Stimulated activated CD8-positive, alpha-beta memory T cell treated with anti-CD3 and anti-CD28 coated beads, Interleukin-2, amount 100 ng/mL, for 1 hour (primary cell): ENCODE results near the gene HOXD1.

Source experiments
- DNase-seq, 2 donors: peaks; one replicate each; pipeline ENCODE4 v3.0.0-alpha.2; 2020; ENCODE audit warnings: low read depth in 2 of 2

The HOXD1 gene

GRCh38 chr2:176182671-176183070, 5.8 kb upstream of the HOXD1 start:
- no peak for DNase-seq

- no peak for DNase-seq
Measured at GRCh38 chr2:176184749-176185148, 3.7 kb upstream of the HOXD1 start.

- DNase-seq, result no peak
Measured at GRCh38 chr2:176186024-176186423, 2.4 kb upstream of the HOXD1 start.

- no peak for DNase-seq
Measured at GRCh38 chr2:176187200-176187898, 1.1 kb upstream of the HOXD1 start.

- DNase-seq, result no peak
Measured at GRCh38 chr2:176188774-176189680, 559 bp downstream of the HOXD1 start.

- DNase-seq, result no peak
Measured at GRCh38 chr2:176189681-176190641, 1.5 kb downstream of the HOXD1 start.

GRCh38 chr2:176192351-176192750, 3.9 kb downstream of the HOXD1 start:
- DNase-seq, result no peak

- DNase-seq, result no peak
Measured at GRCh38 chr2:176193048-176193447, 4.6 kb downstream of the HOXD1 start.

- no peak for DNase-seq
Measured at GRCh38 chr2:176199902-176200301, 11.4 kb downstream of the HOXD1 start.

GRCh38 chr2:176200971-176201370, 12.5 kb downstream of the HOXD1 start:
- DNase-seq, result no peak

GRCh38 chr2:176202491-176202890, 14.0 kb downstream of the HOXD1 start:
- DNase-seq, result no peak

GRCh38 chr2:176205126-176205525, 16.7 kb downstream of the HOXD1 start:
- no peak for DNase-seq

GRCh38 chr2:176206136-176206535, 17.7 kb downstream of the HOXD1 start:
- DNase-seq, result no peak

- no peak for DNase-seq
Measured at GRCh38 chr2:176206682-176207081, 18.2 kb downstream of the HOXD1 start.

GRCh38 chr2:176211110-176211509, 22.6 kb downstream of the HOXD1 start:
- DNase-seq, result no peak

GRCh38 chr2:176212276-176212675, 23.8 kb downstream of the HOXD1 start:
- DNase-seq, result no peak

GRCh38 chr2:176213406-176213805, 24.9 kb downstream of the HOXD1 start:
- no peak for DNase-seq

GRCh38 chr2:176227874-176228273, 39.4 kb downstream of the HOXD1 start:
- no peak for DNase-seq

GRCh38 chr2:176234156-176234555, 45.7 kb downstream of the HOXD1 start:
- no peak for DNase-seq

GRCh38 chr2:176234940-176235339, 46.5 kb downstream of the HOXD1 start:
- DNase-seq, result no peak

GRCh38 chr2:176237456-176237855, 49.0 kb downstream of the HOXD1 start:
- no peak for DNase-seq

GRCh38 chr2:176239031-176239430, 50.6 kb downstream of the HOXD1 start:
- DNase-seq, result no peak
